ENCODE results near the gene EIF4G3.

GRCh38 chr1:21219674-21220073 is 43.0 kb upstream of the EIF4G3 start:
- TF ChIP-seq CTCF (IDR thresholded peaks at IDR 0.05) (no peak), POLR2A (IDR thresholded peaks at IDR 0.05) (no peak)

All from lower leg skin (tissue), 3 donors.